HEK293T (cell line): Measurements from ENCODE around the gene THOC3.
"Not testable (repeated sequence)": the region's sequence is repeated elsewhere in the genome, so short reads cannot be mapped to it uniquely, and the experiment has no call there.

Experiments used
- BHLHE40 ChIP-seq: fragments of 450-650 bp; IDR thresholded peaks from 2 replicates; pipeline ENCODE4 v1.6.1; 2016; ENCODE audit warnings: mild to moderate bottlenecking, moderate library complexity, borderline replicate concordance
- CTBP1 ChIP-seq: fragments of 450-650 bp; IDR thresholded peaks from 2 replicates; pipeline ENCODE4 v1.6.1; 2016; ENCODE audit warnings: borderline replicate concordance
- ELF4 ChIP-seq: fragments of 450-650 bp; IDR thresholded peaks from 2 replicates; pipeline ENCODE4 v1.6.1; 2017; ENCODE audit warnings: antibody characterized with exemption
- FOXA1 ChIP-seq: fragments of 450-650 bp; IDR thresholded peaks from 2 replicates; pipeline ENCODE4 v1.6.1; 2016; ENCODE audit warnings: mild to moderate bottlenecking
- FOXK2 ChIP-seq: fragments of 450-650 bp; IDR thresholded peaks from 2 replicates; pipeline ENCODE4 v1.6.1; 2016; ENCODE audit warnings: mild to moderate bottlenecking
- FOXM1 ChIP-seq: fragments of 450-650 bp; IDR thresholded peaks from 2 replicates; pipeline ENCODE4 v1.6.1; 2017; ENCODE audit warnings: mild to moderate bottlenecking, borderline replicate concordance
- HDGF ChIP-seq: fragments of 450-650 bp; IDR thresholded peaks from 2 replicates; pipeline ENCODE4 v1.6.1; 2017; ENCODE audit warnings: antibody characterized with exemption, borderline replicate concordance
- L3MBTL2 ChIP-seq: fragments of 450-650 bp; conservative IDR thresholded peaks from 2 replicates; pipeline ENCODE4 v1.6.1; 2016; ENCODE audit warnings: mild to moderate bottlenecking
- LEF1 ChIP-seq: fragments of 450-650 bp; IDR thresholded peaks from 2 replicates; pipeline ENCODE4 v1.6.1; 2017; ENCODE audit warnings: mild to moderate bottlenecking, borderline replicate concordance
- NFRKB ChIP-seq: fragments of 450-650 bp; IDR thresholded peaks from 2 replicates; pipeline ENCODE4 v1.6.1; 2016; ENCODE audit warnings: mild to moderate bottlenecking, moderate library complexity
- SP1 ChIP-seq: fragments of 450-650 bp; IDR thresholded peaks from 2 replicates; pipeline ENCODE4 v1.6.1; 2017
- TARDBP ChIP-seq: fragments of 450-650 bp; IDR thresholded peaks from 2 replicates; pipeline ENCODE4 v1.6.1; 2016
- TF ChIP-seq, protein P1 (sequence below): fragments of 450-650 bp; IDR thresholded peaks from 2 replicates; pipeline ENCODE4 v1.6.1; 2016

DNA sequence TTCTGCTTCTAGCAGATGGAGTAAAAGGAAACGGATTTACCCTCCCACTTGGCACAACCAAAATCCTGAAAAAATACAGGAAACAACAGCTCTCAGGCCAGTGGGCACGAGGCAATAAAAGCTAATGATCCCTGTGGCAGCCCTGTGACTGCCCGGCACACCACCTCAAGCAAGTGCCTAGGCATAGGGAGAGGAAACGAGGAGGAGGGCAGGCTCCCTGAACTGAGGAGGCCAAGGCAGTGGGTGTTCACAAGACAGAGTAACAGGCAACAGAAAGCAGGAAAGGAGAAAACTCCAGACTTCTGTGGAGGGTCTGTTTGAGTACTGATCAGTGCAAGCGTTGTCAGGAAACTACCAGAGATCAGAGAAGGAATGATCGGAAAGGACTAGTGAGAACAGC, 29.9 kb upstream of the THOC3 start:
- TF ChIP-seq ELF4, BHLHE40, SP1, HDGF, CTBP1, LEF1, NFRKB, FOXM1, FOXK2, TARDBP, FOXA1, L3MBTL2: not testable (repeated sequence)
- TF ChIP-seq, protein P1, sequence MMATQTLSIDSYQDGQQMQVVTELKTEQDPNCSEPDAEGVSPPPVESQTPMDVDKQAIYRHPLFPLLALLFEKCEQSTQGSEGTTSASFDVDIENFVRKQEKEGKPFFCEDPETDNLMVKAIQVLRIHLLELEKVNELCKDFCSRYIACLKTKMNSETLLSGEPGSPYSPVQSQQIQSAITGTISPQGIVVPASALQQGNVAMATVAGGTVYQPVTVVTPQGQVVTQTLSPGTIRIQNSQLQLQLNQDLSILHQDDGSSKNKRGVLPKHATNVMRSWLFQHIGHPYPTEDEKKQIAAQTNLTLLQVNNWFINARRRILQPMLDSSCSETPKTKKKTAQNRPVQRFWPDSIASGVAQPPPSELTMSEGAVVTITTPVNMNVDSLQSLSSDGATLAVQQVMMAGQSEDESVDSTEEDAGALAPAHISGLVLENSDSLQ = not testable (repeated sequence)
